ENCODE measurements around the gene TRPM1. TPM values are rescaled to one million over a fixed set of nuclear protein-coding genes. Genes with fewer than 3 reads are reported as not detected.

Gene TRPM1
- total RNA-seq, 2 donors from 2014 or later: not detected

DNA sequence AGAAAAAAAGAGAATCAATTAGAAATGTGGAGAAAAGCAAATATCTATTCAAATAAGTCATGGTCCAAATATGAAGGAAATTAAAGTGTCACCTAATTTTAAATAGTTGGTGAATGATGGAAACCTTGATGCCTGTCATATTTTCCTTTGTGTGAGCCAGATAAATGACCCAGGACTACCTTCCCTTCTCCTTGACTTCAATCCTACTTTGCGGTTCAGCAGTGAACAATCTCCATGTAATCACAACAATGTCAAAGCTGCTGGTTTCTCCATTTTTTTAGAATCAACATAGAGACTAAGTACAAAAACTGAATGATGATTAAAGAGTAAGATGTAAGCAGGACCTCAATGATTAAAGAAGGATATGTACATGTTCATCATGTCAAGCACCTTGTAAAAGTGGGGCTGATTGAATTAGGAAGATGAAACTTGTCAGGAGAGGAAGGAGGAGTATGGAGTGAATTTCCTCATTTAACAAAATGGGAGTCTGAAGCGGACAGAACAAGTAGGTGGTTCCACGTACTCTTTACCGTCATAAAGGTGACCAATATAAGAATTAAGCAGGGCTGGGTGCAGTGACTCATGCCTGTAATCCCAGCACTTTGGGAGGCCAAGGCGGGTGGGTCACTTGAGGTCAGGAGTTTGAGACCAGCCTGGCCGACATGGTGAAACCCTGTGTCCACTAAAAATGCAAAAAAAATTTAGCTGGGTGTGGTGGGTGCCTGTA lies 43.1 kb downstream of the TRPM1 start:
- Histone ChIP-seq H3K27me3 (no peaks in the 10 kb centered on the region), H3K9ac (ENCODE audit: low read depth in 2 of 2, low read length in 2 of 2) (no peak overlapping the region), H3K4me3 (no peak overlapping the region), H3K27ac (no peak overlapping the region), H3K9me3 (no peaks in the 10 kb centered on the region), H3K36me3 (no peaks in the 10 kb centered on the region), H3K4me1 (no peaks in the 10 kb centered on the region)
- no peak for DNase-seq
- TF ChIP-seq, protein P1, sequence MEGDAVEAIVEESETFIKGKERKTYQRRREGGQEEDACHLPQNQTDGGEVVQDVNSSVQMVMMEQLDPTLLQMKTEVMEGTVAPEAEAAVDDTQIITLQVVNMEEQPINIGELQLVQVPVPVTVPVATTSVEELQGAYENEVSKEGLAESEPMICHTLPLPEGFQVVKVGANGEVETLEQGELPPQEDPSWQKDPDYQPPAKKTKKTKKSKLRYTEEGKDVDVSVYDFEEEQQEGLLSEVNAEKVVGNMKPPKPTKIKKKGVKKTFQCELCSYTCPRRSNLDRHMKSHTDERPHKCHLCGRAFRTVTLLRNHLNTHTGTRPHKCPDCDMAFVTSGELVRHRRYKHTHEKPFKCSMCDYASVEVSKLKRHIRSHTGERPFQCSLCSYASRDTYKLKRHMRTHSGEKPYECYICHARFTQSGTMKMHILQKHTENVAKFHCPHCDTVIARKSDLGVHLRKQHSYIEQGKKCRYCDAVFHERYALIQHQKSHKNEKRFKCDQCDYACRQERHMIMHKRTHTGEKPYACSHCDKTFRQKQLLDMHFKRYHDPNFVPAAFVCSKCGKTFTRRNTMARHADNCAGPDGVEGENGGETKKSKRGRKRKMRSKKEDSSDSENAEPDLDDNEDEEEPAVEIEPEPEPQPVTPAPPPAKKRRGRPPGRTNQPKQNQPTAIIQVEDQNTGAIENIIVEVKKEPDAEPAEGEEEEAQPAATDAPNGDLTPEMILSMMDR (IDR thresholded peaks at IDR 0.05): no peak
- intact Hi-C loops (cut with DNase I): no loop called here

DNA sequence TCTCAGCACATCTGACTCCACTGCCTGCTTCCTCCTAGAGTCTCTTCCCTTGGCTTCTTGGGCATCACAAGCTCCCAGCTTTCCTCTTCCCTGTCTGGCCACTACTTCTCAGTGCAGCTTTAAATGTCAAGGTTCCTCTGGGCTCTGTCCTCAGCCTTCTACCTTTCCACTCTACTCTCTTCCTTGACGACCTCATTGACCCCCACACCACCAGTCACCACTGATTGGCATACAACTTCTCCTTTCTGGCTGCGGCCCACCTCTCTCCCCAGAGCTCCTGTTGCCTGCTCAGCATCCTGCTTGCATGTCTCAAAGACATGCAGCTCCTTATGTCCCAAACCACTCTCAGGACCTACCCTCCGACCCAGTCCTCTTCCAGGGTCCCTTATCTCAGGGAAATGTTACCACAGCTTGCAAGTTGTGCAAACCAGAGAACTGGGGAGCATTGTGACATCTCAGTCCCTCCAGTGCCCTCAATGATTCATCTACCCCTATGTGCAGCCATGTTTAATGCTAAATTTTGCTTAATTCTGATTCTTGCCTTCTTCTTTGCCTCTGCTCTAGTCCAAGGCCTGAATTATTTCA lies 49.9 kb downstream of the TRPM1 start:
- no peaks in the 10 kb centered on the region for H3K36me3 ChIP-seq
- no peak overlapping the region for H3K27ac ChIP-seq
- H3K27me3 ChIP-seq: no peaks in the 10 kb centered on the region
- no peak overlapping the region for H3K9ac ChIP-seq (ENCODE audit: low read depth in 2 of 2, low read length in 2 of 2)
- DNase-seq: no peak
- H3K9me3 ChIP-seq: no peaks in the 10 kb centered on the region
- no peak overlapping the region for H3K4me3 ChIP-seq
- intact Hi-C loops (cut with DNase I): no loop called here
- no peaks in the 10 kb centered on the region for H3K4me1 ChIP-seq
- TF ChIP-seq, protein P1 (IDR thresholded peaks at IDR 0.05): no peak

DNA sequence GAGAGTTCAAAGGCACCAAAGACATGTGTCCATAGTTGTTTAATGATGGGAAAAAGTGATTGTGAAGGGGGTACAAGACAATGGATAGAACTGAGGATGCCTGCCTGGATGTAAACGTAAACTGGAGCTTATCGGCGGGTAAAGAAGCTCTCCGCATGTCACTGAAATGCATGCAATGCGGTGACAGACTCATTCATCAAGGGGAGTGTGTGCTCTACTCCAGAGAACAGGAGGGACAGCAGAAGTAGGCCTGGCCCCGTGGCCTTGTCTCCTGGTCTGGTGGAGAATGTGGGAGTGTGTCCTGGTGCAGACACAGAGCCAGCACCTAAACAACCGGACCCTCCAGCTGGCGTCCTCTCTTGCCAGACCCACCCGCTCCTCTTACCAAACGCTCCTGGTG lies 50.6 kb downstream of the TRPM1 start:
- intact Hi-C loops (cut with DNase I): no loop called here
- TF ChIP-seq, protein P1 (IDR thresholded peaks at IDR 0.05): no peak
- DNase-seq: no peak
- Histone ChIP-seq H3K4me1 (no peaks in the 10 kb centered on the region), H3K27me3 (no peaks in the 10 kb centered on the region), H3K9ac (ENCODE audit: low read depth in 2 of 2, low read length in 2 of 2) (no peak overlapping the region), H3K36me3 (no peaks in the 10 kb centered on the region), H3K27ac (no peak overlapping the region), H3K9me3 (no peaks in the 10 kb centered on the region), H3K4me3 (no peak overlapping the region)

DNA sequence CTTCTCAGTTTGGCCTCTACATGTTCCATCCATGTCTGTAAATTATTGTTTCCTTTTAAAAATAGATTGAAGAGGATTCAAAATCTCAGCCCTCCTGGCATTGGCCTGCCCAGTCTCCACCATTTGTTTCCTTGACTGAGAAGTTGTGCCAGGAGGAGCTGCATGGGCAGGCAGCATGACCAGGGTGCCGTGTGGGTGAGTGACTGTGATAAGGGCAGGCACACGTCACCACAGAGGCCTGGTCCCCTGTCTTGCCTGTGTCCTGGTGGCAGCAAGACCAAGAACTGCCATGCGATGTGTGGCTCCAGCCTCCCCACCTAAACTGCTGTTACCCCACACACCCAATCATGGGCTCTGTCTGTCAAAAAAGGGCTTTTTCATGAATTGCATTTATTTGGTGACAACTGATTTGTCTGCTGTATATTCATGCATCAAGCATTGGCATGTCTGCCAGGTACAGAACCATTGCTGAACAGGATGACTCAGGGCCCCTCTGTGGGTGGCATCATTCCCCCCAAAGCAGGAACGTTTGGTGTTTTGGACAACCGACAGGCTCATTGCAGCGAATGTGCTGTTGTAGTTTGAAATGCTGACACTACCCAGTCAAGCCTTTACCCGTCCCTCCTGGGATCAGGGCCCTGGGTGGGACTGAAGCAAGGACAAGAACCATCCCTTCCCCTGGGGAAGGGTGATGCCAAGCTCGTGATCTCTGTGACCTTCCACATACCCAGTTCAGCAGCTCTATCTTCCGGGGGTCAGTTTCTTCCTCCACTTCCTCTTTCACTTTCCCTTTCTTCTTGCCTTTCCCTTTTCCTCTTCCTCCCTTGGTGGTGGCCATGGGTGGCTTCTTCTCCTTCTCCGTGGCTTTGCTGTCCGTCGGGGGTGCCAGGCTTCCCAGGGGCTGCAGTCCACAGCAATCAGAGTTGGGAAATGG lies 51.6 kb downstream of the TRPM1 start:
- H3K9ac ChIP-seq (ENCODE audit: low read depth in 2 of 2, low read length in 2 of 2): no peak overlapping the region
- no peak overlapping the region for H3K27ac ChIP-seq
- H3K4me3 ChIP-seq: no peak overlapping the region
- TF ChIP-seq, protein P1 (IDR thresholded peaks at IDR 0.05): no peak
- no peaks in the 10 kb centered on the region for H3K9me3 ChIP-seq
- H3K36me3 ChIP-seq: no peaks in the 10 kb centered on the region
- H3K27me3 ChIP-seq: no peaks in the 10 kb centered on the region
- intact Hi-C loops (cut with DNase I): no loop called here
- no peak for DNase-seq
- H3K4me1 ChIP-seq: no peaks in the 10 kb centered on the region

DNA sequence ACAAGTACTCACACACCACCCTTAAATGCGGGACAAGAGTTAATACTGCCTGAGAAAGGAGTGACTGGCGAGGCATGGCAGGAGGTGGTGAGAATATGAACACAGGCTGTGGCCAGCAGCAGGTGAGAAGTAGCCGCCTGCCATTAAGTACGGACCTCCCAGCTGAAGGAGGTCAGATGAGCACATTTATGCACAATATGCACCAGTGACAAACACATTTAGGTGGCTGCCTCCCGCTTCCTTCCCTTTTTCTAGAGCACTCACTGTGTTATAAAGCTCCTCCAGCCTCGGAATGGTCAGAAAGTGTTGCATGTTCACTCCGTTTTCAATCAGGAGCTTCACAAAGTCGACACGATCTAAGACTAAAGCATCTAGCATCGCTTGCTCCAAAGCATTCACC lies 52.4 kb downstream of the TRPM1 start:
- intact Hi-C loops (cut with DNase I): no loop called here
- Histone ChIP-seq H3K27me3 (no peaks in the 10 kb centered on the region), H3K36me3 (no peaks in the 10 kb centered on the region), H3K27ac (no peak overlapping the region), H3K4me1 (no peaks in the 10 kb centered on the region), H3K9me3 (no peaks in the 10 kb centered on the region), H3K4me3 (no peak overlapping the region), H3K9ac (ENCODE audit: low read depth in 2 of 2, low read length in 2 of 2) (no peak overlapping the region)
- no peak for DNase-seq
- TF ChIP-seq, protein P1 (IDR thresholded peaks at IDR 0.05): no peak
